HepG2 (cell line): ENCODE measurements around the gene PKNOX2. TPM values are rescaled to one million over a fixed set of nuclear protein-coding genes. Genes with fewer than 3 reads are reported as not detected.

ENCODE experiments used
- ATAC-seq: fragments of 200-7000 bp; cut with Tn5 transposase; 3 replicates; pipeline ENCODE4 v1.9.1; 2020; ENCODE audit warnings: mild to moderate bottlenecking, moderate library complexity
- BruUV-seq: library from RNA; stranded (reverse); fragments of 400-500 nt; replicated peaks from 2 replicates; lab custom pipeline; 2021; lab: Mats Ljungman, UMichigan
- CTCF ChIA-PET: fragments of 300-600 bp; formaldehyde crosslinking; extraction: SDS; loops from one replicate; lab custom pipeline; 2021; ENCODE audit warnings: low total read pairs, inconsistent platforms, low intra/inter-chr PET ratio; lab: Yijun Ruan, JAX
- POLR2A ChIA-PET: fragments of 350-600 bp; sonication (Branson Sonifier 250); formaldehyde crosslinking; loops from one replicate; lab custom pipeline; 2020; ENCODE audit warnings: antibody characterized with exemption, inconsistent platforms; lab: Yijun Ruan, JAX
- DNase-seq: peaks from one replicate; pipeline ENCODE4 v3.0.0-alpha.2; 2015; ENCODE audit warnings: low spot score
- FAIRE-seq: peaks from 3 replicates; lab custom pipeline; 2011; peaks lifted over from hg19 to GRCh38; lab: Jason Lieb, UNC
- H2AFZ ChIP-seq: one replicate; pipeline ENCODE4 v1.6.1; 2011; ENCODE audit warnings: low read length, inconsistent platforms
- H3K27ac ChIP-seq: fragments of 300-600 bp; 3 replicates; pipeline ENCODE4 v1.8.0; 2011; ENCODE audit warnings: mixed run types, mild to moderate bottlenecking, mixed read lengths, low read length, inconsistent platforms; ENCODE audit not compliant: insufficient read depth; ENCODE audit errors: extremely low read length
- H3K27me3 ChIP-seq, 2 experiments: fragments of 200-600 bp in 1 of 2; 2 replicates in 1 of 2; 3 replicates in 1 of 2; pipeline versions ENCODE4 v1.6.0 to v1.8.0; 2011; ENCODE audit warnings: low read length in 2 of 2, mild to moderate bottlenecking in 2 of 2, moderate library complexity in 2 of 2, inconsistent platforms in 1 of 2; ENCODE audit not compliant: insufficient read depth in 2 of 2, control insufficient read depth in 1 of 2
- H3K36me3 ChIP-seq, 2 experiments: fragments of 200-600 bp in 1 of 2; replicated peaks in 1 of 2; 2 replicates in 1 of 2; 3 replicates in 1 of 2; pipeline versions ENCODE4 v1.5.1 to v1.8.0; 2011; ENCODE audit warnings: low read length in 2 of 2, inconsistent platforms in 1 of 2; ENCODE audit not compliant: insufficient read depth in 2 of 2, control insufficient read depth in 1 of 2
- H3K4me1 ChIP-seq: 2 replicates; pipeline ENCODE4 v1.5.1; 2012; ENCODE audit warnings: low read length, inconsistent platforms; ENCODE audit not compliant: insufficient read depth
- H3K4me2 ChIP-seq: 2 replicates; pipeline ENCODE4 v1.6.0; 2011; ENCODE audit warnings: low read depth, low read length, inconsistent platforms
- H3K4me3 ChIP-seq, 3 experiments: fragments of 200-600 bp in 1 of 3; sonication (generic), shearing (Covaris generic) in 1 of 3; replicated peaks in 1 of 3; 2 replicates each; pipeline ENCODE4 v1.5.1; 2011 to 2016; ENCODE audit warnings: low read length in 3 of 3, inconsistent platforms in 2 of 3, low read depth in 2 of 3, mild to moderate bottlenecking in 2 of 3, control low read depth in 1 of 3, mixed read lengths in 1 of 3; ENCODE audit not compliant: insufficient read depth in 1 of 3
- H3K79me2 ChIP-seq: one replicate; pipeline ENCODE4 v1.6.1; 2011; ENCODE audit warnings: low read length, inconsistent platforms; ENCODE audit not compliant: insufficient read depth
- H3K9ac ChIP-seq: 2 replicates; pipeline ENCODE4 v1.6.0; 2011; ENCODE audit warnings: mild to moderate bottlenecking, low read depth, low read length, inconsistent platforms; ENCODE audit not compliant: insufficient read depth
- H3K9me3 ChIP-seq: 2 replicates; pipeline ENCODE4 v1.5.1; 2012; ENCODE audit warnings: mild to moderate bottlenecking, low read length
- H4K20me1 ChIP-seq: 2 replicates; pipeline ENCODE4 v1.6.0; 2011; ENCODE audit warnings: inconsistent platforms, mild to moderate bottlenecking, low read length, moderate library complexity; ENCODE audit not compliant: insufficient read depth
- FOXA3 ChIP-seq: IDR thresholded peaks from 2 replicates; pipeline ENCODE4 v1.6.1; 2016; ENCODE audit warnings: missing genetic modification reagents, missing compliant biosample characterization
- MIER2 ChIP-seq: IDR thresholded peaks from 2 replicates; pipeline ENCODE4 v1.6.1; 2016; ENCODE audit warnings: missing biosample characterization, missing genetic modification reagents
- NFKBIZ ChIP-seq: IDR thresholded peaks from 2 replicates; pipeline ENCODE4 v1.6.1; 2018; ENCODE audit warnings: missing genetic modification reagents, missing compliant biosample characterization
- ZBTB21 ChIP-seq: sonication (generic); formaldehyde crosslinking; IDR thresholded peaks from 2 replicates; pipeline ENCODE4 v1.4.0; 2020; ENCODE audit warnings: missing genetic modification reagents
- ZBTB3 ChIP-seq: sonication (generic); formaldehyde crosslinking; IDR thresholded peaks from 2 replicates; pipeline ENCODE4 v1.4.0; 2020; ENCODE audit warnings: low read depth, mild to moderate bottlenecking, moderate library complexity, missing genetic modification reagents, borderline replicate concordance
- ZFP90 ChIP-seq: sonication (generic); formaldehyde crosslinking; IDR thresholded peaks from 2 replicates; pipeline ENCODE4 v1.8.0; 2022; ENCODE audit warnings: missing genetic modification reagents, mild to moderate bottlenecking, inconsistent platforms, borderline replicate concordance
- ZNF337 ChIP-seq: sonication (generic); formaldehyde crosslinking; IDR thresholded peaks from 2 replicates; pipeline ENCODE4 v1.5.1; 2020; ENCODE audit warnings: missing genetic modification reagents, low read depth, mild to moderate bottlenecking, borderline replicate concordance
- ZNF670 ChIP-seq: sonication (generic); formaldehyde crosslinking; IDR thresholded peaks from 2 replicates; pipeline ENCODE4 v1.8.0; 2022; ENCODE audit warnings: mild to moderate bottlenecking, missing genetic modification reagents, borderline replicate concordance
- ZNF790 ChIP-seq: sonication (generic); formaldehyde crosslinking; IDR thresholded peaks from 2 replicates; pipeline ENCODE4 v1.8.0; 2022; ENCODE audit warnings: missing genetic modification reagents, mild to moderate bottlenecking, borderline replicate concordance
- WGBS: methylation state at CpG from one replicate; pipeline ENCODE4 v1.1.6; 2017; ENCODE audit warnings: low lambda C conversion rate; 5-methylcytosine and 5-hydroxymethylcytosine counted together
- in situ Hi-C: cut with HindIII; loops from 2 replicates; pipeline ENCODE4 v1.10.0; 2017; ENCODE audit warnings: low pct_unique_long_range_greater_than_20kb; ENCODE audit not compliant: extremely low pct_ligation_motif_present
- intact Hi-C: fragments of 100-400 bp; cut with micrococcal nuclease; formaldehyde crosslinking; loops from one replicate; pipeline ENCODE4 v1.10.0; 2022; ENCODE audit not compliant: unreplicated experiment
- polyA plus RNA-seq, 8 experiments: library from polyadenylated mRNA; depleted of rRNA in 3 of 8; stranded (reverse) in 7 of 8; unstranded in 1 of 8; fragments of >200 nt; fragmentation: Illumina TruSeq in 4 of 8; extraction: Trizol in 4 of 8; gene quantifications; 2 replicates each; pipeline versions ENCODE4 v1.2.1 to v1.2.3, GENCODE V29; 2011 to 2016; ENCODE audit warnings: low read depth in 4 of 8, missing spikeins in 1 of 8, mixed read lengths in 1 of 8; ENCODE audit not compliant: insufficient read depth in 1 of 8
- total RNA-seq, 5 experiments: library from RNA; depleted of rRNA; stranded (reverse); fragments of >200 nt; fragmentation: Illumina TruSeq; extraction: Trizol; gene quantifications; 2 replicates each; pipeline ENCODE4 v1.2.3, GENCODE V29; 2016; ENCODE audit warnings: low read depth in 1 of 5
- TF ChIP-seq, protein P1 (sequence below): sonication (generic); formaldehyde crosslinking; IDR thresholded peaks from 2 replicates; pipeline ENCODE4 v1.5.0; 2020; ENCODE audit warnings: mild to moderate bottlenecking, missing genetic modification reagents
- TF ChIP-seq, protein P2 (sequence below): sonication (generic); formaldehyde crosslinking; IDR thresholded peaks from 2 replicates; pipeline ENCODE4 v1.9.0; 2022; ENCODE audit warnings: low read depth, missing genetic modification reagents
- TF ChIP-seq, protein P3 (sequence below): sonication (generic); formaldehyde crosslinking; IDR thresholded peaks from 2 replicates; pipeline ENCODE4 v1.5.0; 2020; ENCODE audit warnings: missing genetic modification reagents, mild to moderate bottlenecking, borderline replicate concordance

Gene PKNOX2
- total and polyA plus RNA-seq, 2 of the 13 experiments (the other 11 are each of a cell fraction or from before 2014, with no cell fraction given): not detected

DNA sequence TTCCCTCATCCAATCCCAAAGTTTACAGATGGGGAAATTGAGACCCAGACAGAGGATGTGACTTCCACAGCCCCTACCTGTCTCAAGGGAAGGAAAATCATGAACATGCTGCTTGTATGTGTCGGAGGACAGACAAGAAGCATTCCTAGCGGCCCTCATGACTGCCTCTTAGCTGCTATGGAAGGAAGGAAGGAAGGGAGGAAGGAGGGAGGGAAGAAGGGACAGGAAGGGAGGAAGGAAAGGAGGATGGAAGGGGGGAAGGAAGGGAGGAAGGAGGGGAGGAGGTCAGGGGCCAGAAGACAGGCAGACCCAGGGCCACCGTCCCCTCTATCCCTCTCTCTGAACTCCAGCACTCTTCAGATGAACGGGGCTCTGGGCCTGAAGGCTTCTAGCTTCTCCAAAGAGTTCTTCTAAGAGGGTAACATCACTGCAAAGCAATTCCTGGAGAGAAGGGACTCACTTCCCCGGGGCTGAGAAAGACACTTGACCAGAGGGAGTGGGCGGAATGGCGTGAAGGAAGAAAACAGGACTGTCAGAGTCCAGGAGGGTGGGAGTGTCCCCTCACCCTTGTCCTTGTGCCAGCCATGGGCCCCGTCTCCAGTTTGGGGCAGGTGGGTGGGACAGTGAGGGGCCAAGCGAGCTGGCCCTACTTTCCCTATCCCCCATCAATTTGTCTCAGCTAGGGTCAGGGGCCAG is 182.2 kb downstream of the PKNOX2 start:
- peaks cover 6 to 63% of the 10 kb centered on the region in 2 experiments; a peak in 4 of 5 replicates for H3K27me3 ChIP-seq
- BruUV-seq: no TSS peak
- no peak overlapping the region for H2AFZ ChIP-seq
- 33% methylated on average over 9 of the region's 9 CpGs for WGBS
- ChIA-PET POLR2A (interaction anchor here (0.6 kb wide), 1 partner anchor 222 kb away, joined by 4 read pairs; no protein-coding TSS in a partner anchor), CTCF (no interaction called here)
- in situ Hi-C loops (loop anchor here (5.0 to 10.0 kb wide), 2 partner anchors 179 to 392 kb away; partner anchors contain the start of gene CCDC15), intact Hi-C loops (no loop called here)
- no peaks in the 10 kb centered on the region for H3K79me2 ChIP-seq
- ATAC-seq (no peak), DNase-seq (no peak), FAIRE-seq (no peak)
- no peaks in the 10 kb centered on the region for H3K36me3 ChIP-seq
- no peaks in the 10 kb centered on the region for H3K4me1 ChIP-seq
- no peak for TF ChIP-seq NFKBIZ
- no peak for TF ChIP-seq ZNF337 (CRISPR knock-in tag)
- no peak overlapping the region for H3K9ac ChIP-seq
- no peaks in the 10 kb centered on the region for H3K9me3 ChIP-seq
- no peaks in the 10 kb centered on the region for H4K20me1 ChIP-seq
- H3K27ac ChIP-seq: no peak overlapping the region
- no peak overlapping the region for H3K4me2 ChIP-seq
- no peak overlapping the region for H3K4me3 ChIP-seq

DNA sequence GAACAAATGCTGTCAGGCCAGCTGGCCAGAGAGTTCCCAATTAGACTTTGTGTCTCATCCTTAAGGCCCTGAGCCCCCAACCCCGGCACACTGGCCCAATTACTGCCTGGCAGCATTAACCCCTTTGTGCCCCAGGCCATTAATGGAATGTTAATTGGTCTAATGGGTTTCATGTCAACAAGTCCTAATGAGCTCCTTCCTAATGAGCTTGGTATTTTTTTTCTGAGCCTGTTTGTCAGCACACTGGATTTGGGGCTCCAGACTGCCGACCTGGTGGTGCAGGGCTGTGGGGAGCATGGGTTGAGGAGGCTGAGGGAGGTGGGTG is 182.7 kb downstream of the PKNOX2 start:
- Histone ChIP-seq H3K27me3 (peaks cover 6 to 66% of the 10 kb centered on the region in 2 experiments; a peak in 4 of 5 replicates), H3K4me2 (no peak overlapping the region), H3K36me3 (no peaks in the 10 kb centered on the region), H3K4me1 (no peaks in the 10 kb centered on the region), H3K9me3 (no peaks in the 10 kb centered on the region), H3K9ac (no peak overlapping the region), H3K4me3 (no peak overlapping the region), H4K20me1 (no peaks in the 10 kb centered on the region), H3K79me2 (no peaks in the 10 kb centered on the region), H3K27ac (no peak overlapping the region), H2AFZ (no peak overlapping the region)
- ChIA-PET POLR2A (interaction anchor here (0.6 kb wide), 1 partner anchor 221 kb away, joined by 4 read pairs; no protein-coding TSS in a partner anchor), CTCF (no interaction called here)
- 0% methylated on average over 1 of the region's 2 CpGs for WGBS
- FAIRE-seq: no peak
- no peak for DNase-seq
- in situ Hi-C loops: loop anchor here (5.0 to 10.0 kb wide), 2 partner anchors 180 to 392 kb away; partner anchors contain the start of gene CCDC15
- no peak for ATAC-seq
- BruUV-seq: no TSS peak
- intact Hi-C loops: no loop called here
- TF ChIP-seq, protein P1, sequence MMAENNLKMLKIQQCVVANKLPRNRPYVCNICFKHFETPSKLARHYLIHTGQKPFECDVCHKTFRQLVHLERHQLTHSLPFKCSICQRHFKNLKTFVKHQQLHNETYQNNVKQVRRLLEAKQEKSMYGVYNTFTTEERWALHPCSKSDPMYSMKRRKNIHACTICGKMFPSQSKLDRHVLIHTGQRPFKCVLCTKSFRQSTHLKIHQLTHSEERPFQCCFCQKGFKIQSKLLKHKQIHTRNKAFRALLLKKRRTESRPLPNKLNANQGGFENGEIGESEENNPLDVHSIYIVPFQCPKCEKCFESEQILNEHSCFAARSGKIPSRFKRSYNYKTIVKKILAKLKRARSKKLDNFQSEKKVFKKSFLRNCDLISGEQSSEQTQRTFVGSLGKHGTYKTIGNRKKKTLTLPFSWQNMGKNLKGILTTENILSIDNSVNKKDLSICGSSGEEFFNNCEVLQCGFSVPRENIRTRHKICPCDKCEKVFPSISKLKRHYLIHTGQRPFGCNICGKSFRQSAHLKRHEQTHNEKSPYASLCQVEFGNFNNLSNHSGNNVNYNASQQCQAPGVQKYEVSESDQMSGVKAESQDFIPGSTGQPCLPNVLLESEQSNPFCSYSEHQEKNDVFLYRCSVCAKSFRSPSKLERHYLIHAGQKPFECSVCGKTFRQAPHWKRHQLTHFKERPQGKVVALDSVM: no peak
- TF ChIP-seq ZBTB3 (no peak), ZBTB21 (CRISPR knock-in tag) (no peak), ZNF670 (no peak), MIER2 (CRISPR knock-in tag) (no peak), ZFP90 (no peak), FOXA3 (CRISPR knock-in tag) (no peak), ZNF790 (no peak)
- TF ChIP-seq, protein P2, sequence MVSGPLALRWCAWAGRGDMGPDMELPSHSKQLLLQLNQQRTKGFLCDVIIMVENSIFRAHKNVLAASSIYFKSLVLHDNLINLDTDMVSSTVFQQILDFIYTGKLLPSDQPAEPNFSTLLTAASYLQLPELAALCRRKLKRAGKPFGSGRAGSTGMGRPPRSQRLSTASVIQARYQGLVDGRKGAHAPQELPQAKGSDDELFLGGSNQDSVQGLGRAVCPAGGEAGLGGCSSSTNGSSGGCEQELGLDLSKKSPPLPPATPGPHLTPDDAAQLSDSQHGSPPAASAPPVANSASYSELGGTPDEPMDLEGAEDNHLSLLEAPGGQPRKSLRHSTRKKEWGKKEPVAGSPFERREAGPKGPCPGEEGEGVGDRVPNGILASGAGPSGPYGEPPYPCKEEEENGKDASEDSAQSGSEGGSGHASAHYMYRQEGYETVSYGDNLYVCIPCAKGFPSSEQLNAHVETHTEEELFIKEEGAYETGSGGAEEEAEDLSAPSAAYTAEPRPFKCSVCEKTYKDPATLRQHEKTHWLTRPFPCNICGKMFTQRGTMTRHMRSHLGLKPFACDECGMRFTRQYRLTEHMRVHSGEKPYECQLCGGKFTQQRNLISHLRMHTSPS (CRISPR knock-in tag): no peak
- TF ChIP-seq, protein P3, sequence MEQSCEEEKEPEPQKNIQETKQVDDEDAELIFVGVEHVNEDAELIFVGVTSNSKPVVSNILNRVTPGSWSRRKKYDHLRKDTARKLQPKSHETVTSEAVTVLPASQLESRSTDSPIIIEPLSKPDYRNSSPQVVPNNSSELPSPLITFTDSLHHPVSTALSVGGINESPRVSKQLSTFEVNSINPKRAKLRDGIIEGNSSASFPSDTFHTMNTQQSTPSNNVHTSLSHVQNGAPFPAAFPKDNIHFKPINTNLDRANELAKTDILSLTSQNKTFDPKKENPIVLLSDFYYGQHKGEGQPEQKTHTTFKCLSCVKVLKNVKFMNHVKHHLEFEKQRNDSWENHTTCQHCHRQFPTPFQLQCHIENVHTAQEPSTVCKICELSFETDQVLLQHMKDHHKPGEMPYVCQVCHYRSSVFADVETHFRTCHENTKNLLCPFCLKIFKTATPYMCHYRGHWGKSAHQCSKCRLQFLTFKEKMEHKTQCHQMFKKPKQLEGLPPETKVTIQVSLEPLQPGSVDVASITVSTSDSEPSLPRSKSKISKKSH: no peak
